CD4-positive, alpha-beta T cell treated with Interleukin-10 for 1 hour (primary cell): ENCODE results near the gene UCK2.

Source experiments
- DNase-seq: peaks from one replicate; pipeline ENCODE4 v3.0.0-alpha.2; 2020

Gene UCK2

DNA sequence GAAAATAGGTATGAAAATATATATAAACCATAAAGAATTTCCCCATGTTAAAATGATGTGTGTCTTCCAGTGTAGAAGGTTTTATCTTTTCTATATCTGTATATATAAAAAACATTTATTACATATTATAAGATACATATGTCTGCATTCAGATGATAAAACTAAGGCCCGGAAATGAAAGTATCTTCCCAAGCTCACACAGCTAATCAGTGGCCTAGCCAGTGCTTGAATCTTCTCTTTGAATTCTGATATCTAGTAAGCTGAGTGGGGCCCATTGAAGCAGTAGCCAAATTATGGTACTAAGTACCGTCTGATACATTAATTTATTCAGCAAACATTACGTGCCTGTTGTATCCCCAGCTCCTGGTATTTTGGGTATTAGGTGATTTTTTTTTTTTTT, 28.6 kb downstream of the UCK2 start:
- no peak for DNase-seq

DNA sequence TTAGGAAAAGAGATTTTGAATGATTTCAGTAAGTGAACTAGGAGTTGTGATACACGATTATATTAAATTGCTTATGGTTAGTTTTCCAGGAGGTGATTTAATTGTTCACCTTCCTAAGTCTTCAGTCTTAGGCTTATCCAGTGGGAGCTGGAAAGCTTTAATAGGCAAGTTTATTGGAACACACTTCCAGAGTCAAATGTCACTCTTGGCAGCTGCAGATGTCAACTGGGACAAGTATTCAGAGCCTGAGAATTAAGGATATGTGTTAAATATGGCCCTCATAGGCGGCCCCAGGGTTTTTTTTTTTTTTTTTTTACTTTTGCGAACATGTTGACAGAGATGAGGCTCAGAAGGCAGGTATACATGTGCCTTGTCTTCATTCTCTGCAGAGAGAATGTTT, 29.2 kb downstream of the UCK2 start:
- no peak for DNase-seq

DNA sequence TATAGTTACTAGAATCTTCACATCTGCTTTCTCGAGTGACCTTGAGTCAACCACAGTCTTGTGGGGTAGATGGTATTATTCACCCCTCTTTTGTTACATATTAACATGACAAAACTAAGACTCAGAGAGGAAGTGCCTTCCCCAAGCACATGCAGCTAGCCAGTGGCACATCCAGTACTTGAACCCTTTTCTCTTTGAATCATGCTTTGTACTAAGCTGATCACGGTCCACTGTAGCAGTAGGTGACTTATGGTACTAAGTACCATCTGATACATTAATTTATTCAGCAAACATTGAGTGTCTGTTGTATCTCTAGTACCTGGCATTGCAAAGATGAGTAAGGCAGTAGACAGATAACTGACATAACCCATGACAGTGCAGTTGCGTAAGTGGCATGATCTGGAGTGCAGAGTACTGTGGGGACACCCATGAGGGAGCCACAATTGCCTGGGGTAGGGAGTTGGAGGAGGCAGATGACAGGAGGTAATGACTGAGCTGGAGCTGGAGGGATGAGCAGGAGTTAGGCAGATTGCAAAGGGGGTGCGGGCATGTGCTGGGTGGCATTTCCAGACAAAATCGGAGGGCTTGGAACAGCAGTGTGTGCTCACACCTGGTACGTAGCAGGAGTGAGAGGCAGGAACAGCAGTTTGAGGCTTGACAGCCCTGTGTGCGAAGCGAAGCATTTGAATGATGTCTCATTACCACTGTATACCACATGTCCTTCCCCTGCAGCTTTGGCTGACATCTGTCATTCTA, 29.8 kb downstream of the UCK2 start:
- no peak for DNase-seq

DNA sequence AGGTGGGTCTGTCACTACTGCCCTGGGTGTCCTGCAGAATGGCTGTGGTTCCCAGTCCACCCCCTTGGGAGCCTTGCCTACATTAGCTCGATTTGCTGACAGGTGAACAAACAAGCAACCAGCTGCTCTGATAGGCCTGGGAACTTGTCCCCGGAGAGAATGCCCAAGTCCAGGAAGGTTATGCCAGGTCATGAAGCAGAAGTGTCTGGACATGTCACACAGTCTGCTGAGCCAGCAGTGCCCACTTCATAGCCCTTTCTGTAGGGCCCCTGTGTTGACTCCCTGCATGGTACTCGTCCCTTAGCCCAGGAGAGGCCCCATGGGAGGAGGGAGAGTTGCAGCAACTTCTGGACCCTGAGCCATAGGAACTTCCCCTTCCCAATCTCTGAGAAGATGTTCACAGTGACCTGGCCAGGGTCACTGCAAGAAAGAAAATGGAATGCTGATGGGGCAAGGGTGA, 31.0 kb downstream of the UCK2 start:
- no peak for DNase-seq

DNA sequence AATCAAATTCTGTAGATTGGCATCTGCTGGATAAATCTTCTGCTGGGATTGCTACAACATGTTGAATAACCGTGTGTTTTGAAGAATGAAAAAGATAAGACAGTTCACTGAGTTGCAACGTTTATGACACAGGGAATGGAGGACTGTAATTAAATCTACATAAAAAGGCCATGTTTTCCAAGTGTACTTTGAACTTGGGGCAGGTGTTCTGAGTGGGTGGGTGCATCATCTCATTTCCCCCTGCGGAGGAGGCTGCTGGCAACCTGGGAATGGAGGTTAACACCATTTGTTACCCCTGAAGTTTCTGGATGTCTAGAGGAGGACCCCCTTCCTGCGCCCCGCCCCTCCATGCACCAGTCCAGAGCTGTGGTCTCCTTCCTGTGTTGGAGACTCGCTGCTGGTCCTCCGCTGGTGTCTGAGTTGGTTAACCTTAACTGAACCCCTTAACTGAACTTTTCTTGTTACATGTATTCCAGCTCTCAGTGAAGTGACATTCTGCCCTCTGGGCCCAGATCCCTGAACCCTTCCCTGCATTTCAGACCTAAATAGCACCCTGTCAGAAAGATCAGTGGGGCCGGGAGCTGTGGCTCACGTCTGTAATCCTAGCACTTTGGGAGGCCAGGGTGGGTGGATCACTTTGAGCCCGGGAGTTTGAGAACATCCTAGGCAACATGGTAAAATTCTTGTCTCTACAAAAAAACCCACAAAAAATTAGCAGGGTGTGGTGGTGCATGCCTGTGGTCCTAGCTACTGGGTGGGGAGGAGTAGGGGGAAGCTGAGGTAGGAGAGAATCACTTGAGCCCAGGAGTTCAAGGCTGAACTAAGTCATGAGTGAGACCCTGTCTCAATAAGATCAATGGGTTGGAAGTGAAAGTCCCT, 31.8 kb downstream of the UCK2 start:
- DNase-seq, result no peak

DNA sequence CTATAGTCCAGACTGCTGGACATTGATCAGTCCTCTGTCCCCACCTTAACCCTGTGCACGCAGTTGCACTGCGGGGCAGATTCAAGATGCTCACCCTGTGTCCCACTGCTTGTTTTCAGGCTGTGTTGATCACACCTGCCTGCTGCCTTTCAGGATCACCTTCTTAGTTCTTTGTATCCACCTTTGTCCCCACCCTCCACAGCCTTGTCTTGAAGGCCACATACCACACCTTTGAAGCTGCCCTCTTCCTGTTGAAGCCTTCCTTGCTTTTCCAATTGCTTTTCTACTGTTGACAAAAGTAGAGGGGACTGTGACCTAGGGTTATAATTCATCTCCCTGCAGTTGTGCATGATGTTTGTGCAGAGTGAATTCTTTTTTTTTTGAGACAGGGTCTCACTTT, 32.7 kb downstream of the UCK2 start:
- DNase-seq, result no peak

DNA sequence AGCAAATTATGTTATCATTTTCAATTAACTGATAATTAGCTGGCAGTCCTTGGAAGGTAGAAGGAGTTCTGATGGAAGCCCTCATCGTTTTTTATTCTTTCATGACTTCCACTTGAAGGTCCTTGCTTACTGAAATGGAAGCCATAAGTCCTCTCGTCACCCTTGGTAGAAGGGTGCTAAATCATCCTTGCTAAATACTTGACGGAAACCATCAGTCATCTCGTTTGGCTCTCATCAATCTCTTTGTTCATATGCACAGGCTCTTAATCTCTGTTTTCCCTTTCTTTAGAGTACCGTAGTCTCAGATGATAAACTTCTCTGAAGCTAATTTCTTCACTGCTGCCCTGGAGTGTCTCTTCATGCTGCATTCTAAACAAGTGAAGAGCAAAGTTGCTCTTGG, 34.5 kb downstream of the UCK2 start:
- no peak for DNase-seq

DNA sequence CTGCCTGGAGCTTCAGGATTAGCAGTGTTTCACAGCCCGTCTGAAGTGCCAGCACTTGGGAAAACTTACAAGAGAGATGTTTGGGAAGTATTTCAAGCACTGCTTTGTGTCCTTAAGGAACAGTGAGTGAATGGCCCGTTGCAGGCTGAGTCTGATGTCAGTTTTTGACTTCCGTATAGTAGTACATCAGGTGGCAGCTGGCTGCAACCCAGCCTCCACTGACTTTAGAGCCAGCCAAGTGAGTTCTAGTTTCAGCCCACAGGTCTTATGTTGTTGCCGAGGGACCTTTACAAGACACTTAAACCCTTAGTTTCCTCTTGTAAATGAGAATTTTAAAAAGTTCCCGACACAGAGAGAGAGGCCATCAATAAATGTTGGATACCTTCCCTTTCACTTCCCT, 35.0 kb downstream of the UCK2 start:
- no peak for DNase-seq

DNA sequence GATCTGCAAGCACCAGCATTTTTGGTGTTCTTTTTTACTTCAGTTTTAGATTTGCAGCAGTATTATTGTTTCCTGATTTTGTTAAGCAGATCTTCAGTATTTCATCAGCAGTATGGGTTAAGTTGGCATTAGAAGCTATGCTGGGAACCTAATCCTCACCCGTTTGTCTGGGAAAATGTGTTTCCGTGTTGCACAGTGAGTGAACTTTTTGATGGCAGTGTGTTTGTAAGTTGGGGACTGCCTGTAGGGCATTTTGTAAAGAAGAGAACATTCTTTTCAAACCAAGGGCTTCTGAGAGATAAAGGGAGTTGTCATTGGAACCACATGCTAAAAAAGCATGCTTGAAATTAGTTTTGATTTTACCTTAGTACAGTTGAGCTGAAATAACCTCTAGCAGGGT, 35.9 kb downstream of the UCK2 start:
- no peak for DNase-seq

DNA sequence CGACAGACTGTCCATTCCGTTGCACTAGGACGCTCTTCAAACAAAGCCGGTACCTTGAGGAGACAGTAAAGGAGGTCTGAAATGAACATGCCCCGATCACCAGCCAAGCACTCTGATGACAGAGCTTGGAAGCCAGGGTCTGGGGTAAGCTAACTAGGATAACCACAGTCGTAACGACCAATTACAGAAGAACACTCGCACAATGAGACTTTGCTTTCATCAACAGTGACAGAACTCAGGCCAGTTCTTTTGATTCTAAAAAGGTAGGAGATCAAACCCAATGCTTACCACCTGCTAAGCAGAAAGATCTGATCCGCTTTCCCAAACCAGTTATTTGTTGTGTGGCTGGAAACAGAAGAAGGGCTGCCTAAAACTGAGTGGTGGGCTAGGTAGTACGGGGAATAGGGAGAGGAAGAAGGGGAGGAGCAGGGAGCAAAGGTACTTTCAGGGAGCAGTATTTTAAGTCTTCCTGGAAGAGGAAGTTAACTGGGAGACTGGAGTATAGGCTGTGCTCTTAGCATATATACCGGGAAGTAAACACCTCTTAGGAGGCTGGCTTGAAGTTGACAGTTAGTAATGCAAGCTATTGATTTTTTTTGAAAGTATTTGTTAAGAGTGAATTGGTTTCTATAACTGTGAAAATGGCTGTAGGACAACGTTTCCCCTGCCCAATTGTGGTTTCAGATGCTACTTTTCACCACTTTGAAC, 38.4 kb downstream of the UCK2 start:
- DNase-seq, result no peak

DNA sequence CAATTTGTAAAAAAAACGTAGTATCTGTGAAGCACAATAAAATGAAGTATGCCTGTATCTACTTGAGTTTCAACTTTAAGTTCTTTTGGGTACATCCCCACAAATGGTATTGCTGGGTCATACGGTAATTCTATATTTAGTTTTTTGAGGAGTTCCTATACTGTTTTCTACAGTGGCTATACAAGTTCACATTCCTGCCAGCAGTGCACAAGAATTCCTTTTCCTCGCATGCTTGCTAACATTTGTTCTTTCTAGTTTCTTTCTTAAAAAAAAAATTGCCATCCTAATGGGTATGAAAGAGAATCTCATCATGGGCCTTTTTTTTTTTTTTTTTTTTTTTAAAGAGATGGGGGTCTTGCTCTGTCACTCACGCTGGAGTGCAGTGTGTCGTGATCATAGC, 41.9 kb downstream of the UCK2 start:
- DNase-seq, result no peak

DNA sequence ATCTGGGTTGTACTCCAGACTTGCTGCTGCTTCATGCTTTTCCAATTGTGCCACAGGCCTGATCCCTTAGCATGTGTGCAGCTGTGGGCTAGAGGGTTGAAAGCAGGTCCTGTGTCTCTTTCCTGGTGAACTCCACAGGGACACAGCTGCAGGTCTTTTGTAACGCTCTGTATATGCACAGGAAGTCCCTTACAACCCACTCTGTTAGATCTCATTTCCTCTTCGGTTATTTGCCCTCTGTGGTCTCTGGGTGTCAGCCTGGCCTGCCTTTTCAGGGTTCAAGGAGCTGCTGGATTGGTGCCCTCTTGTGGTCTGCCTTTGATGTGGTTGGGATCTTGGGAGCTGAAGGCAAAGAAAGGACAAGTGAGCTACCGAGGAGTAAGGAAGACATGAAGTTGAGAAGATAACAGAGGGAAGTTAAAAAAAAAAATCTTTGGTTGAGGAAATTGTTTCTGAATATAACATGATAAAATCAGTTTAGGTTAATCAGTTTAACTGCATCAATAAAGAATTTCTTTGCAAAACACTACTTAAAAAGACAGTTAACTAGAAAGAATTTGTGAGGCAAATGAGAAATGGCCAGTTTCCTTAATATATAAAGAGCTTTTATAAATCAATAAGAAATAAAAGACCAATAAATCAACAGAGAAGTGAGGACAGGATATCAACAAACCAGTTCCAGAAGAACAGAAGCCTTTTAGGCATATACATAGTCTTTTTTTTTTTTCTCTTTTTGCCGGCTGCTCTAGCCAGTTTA, 44.1 kb downstream of the UCK2 start:
- peak; percentile 69 for DNase-seq

DNA sequence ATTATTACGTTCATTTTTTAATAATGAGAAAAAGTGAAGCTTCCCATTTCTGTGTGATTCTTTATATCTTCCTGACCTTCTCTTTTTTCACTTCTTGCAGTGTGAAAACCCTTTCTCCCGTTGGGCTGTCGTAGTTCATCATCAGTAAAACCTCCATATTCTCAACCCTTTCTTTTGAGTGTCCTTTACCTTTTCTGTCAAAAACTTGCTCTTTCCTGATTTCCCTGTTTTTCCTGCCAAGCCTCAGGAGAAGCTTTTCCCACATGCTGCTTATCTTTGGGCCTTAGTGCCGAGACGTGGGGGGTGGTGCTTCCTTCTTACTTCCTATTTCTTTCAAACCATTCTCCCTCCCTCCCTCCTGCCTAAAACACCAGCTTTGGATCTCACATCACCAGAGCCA, 46.1 kb downstream of the UCK2 start:
- no peak for DNase-seq

DNA sequence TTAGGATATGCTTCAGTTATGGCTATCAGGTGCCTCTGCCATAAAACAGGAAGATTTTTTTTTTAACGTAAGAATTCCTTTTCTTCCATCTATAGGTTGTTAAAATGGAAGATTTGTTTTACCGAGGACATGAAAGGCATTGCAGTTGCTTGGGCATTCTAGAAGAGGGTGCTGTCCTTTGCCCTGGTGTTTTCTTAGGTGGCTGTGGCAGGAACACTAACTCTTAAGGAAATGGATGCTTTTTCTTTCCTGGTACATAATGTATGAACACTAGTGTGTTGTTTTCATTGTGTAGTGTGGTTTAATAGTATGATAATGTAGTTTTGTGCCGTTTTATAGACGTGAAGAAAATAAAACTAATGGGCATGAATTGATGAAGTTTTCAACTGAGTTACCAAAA, 47.2 kb downstream of the UCK2 start:
- DNase-seq, result no peak

DNA sequence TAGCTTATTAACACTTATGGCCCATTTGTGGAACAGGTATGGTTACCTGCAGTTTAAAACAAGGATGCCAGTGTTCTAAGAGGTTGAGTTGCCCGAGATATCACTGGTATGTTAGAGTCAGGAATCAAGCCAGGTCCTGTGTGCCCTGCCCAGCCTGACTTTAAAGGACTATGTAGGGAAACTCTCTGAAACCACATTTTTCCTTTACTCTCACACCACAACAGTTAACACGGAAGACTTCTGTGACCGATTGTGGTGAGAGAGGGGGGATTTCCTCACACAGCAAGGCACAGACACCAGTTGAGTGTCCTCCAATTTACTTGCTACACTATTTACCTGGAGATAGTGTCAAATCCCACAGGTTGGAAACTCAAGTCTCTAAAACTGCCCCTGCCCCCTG, 47.8 kb downstream of the UCK2 start:
- no peak for DNase-seq

DNA sequence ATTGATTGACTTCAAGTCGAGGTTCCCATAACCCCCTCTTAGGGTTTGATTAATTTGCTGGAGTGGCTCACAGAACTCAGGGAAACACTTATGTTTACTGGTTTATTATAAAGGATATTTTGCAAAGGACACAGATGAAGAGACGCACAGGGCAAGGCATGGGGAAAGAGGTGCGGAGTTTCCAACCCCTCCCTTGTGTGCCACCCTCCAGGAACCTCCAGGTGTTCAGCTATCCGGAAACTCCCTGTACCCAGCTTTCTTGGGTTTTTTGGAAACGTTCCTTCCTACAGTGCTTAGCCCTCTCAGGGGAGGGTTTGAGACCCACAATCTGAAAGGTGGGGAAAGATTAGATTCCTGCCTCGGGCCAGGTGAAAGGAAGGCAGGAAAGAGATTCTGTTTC, 48.2 kb downstream of the UCK2 start:
- no peak for DNase-seq

DNA sequence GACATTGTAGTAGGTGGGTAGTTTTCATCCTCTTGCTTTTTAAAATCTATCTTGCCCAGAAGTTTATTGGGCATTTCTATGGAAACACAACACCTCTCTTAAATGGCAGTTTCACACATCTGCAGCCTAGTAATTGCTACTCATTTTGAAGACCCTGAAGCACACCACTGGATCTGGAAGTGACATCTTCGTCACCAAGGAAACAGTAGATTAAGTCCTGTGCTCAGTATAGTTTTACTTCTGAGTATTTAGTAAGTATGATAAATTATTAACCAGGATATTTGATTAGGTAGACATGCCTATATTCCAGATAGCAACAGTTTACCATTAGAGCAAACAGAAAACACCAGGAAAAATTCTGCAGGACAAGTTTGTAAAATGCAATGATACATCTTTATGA, 48.7 kb downstream of the UCK2 start:
- no peak for DNase-seq

DNA sequence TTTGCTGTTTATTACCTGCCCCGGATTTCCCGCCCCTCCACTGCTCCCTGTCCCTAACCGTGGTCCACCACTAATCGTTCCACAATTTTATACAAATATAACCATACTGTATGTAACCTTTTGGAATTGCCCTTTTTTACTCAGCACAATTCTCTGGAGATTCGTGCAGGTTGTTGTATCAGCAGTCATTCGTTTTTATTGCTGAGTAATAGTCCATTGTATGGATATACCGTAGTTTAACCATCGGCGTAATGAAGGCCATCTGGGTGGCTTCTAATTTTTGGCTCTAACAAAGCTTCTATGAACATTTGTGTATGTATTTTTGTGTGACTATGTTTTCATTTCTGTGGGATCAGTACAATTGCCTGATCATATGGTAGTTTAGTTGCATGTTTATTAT, 50.0 kb downstream of the UCK2 start:
- DNase-seq, result no peak

DNA sequence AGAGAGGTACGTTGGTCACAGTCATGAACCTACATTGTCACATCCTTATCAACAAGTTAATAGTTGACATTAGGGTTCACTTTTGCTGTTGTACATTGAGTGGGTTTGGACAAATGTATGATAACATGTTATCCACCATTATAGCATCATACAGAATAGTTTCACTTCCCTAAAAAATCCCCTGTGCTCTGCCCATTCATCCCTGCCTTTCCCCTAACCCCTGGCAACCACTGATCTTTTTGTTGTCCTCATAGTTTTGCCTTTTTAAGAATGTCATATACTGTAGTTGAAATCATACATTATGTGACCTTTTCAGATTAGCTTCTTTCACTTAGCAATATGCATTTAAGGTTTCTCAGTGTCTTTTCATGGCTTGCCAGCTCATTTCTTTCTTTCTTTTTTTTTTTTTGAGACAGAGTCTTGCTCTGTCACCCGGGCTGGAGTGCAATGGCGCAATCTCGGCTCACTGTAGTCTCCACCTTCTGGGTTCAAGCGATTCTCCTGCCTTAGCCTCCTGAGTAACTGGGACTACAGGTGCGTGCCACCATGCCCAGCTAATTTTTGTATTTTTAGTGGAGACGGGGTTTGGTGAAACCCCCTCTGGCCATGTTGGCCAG, 50.6 kb downstream of the UCK2 start:
- no peak for DNase-seq

DNA sequence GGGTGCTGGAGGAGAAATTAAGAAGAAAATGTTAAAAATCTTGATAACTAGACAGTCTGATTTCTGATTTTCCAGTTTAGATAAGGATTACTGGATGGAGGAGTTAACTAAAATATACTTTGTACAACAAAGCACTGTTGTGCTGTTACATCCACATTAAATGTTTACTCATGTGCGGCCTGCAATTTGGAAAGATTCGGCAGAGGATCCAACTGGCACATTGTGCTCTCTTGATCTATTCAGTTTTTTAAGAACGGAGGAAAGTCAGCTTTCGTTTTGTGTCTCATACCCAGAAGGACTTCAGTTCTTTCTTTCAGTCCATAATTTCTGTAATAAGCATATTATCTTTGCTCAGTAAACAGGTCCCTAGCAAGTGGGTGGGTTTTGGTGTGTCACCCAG, 52.5 kb downstream of the UCK2 start:
- DNase-seq, result no peak

DNA sequence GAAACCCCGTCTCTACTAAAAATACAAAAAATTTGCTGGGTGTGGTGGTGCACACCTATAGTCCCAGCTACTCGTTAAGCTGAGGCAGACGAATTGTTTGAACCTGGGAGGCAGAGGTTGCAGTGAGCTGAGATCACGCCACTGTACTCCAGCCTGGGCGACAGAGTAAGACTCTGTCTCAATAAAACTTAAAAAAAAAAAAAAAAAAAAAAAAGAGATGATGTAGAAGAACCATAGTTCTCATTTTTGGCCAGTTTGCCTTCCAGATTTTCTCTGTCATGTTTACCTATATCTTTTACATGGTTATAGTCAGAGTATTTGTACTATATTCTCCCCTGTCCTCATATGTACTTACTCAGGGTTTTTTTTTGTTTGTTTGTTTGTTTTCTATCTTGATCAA, 53.6 kb downstream of the UCK2 start:
- DNase-seq, result no peak

DNA sequence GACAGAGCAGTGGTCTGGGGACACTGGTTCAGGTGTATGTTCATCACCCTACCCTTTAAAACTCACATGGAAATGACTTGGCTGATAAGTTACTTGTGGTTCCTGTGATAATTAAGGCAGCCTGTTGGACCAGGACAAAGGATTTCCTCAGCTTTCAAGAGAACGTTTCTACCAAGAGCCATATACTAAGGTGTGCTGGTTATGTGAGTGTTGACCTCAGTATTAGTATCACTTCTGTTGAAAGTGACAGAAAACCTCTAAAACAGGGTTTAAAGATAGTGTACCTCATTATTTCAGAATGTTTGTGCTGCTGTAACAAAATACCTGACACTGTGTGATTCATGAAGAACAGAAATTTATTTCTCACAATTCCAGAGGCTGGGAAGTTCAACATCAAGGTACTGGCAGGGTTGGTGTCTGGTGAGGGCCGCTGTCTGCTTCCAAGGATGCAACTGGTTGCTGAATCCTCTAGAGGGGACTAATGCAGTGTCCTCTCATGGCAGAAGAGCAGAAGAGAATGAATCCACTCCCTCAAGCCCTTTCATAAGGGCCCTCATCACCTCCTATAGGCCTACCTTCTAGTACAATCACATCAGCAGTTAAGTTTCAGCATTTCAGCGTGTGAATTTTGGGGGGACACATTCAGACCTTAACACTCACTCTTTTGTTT, 54.9 kb downstream of the UCK2 start:
- no peak for DNase-seq
